ENCODE data around the gene EPS15.

DNA sequence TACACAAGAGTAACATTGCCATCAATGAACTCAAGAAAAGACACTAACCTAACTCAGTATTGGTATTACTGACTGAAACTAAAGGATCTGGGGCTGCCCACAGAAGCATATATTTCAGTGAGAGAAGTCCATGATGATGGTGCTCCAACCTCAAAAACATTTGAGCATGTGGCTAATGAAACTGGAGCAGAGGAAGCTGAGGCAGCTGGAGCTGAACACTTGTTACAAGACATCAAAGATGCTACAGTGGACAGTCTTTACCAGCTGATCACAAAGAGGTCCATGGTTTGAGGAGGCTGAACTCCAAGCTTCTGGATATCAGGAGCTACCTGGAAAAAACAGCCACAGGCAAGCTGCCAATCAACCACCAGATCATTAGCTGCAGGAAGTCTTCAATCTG lies 146.5 kb downstream of the EPS15 start:
- TF ChIP-seq RAD21 (IDR thresholded peaks at IDR 0.05) (no peak), RXRA (IDR thresholded peaks at IDR 0.05) (no peak), TAF1 (conservative IDR thresholded peaks at IDR 0.05) (no peak), HNF4A (conservative IDR thresholded peaks at IDR 0.05) (no peak), MAX (IDR thresholded peaks at IDR 0.05) (no peak), REST (IDR thresholded peaks at IDR 0.05) (no peak), JUND (IDR thresholded peaks at IDR 0.05) (no peak), GABPA (IDR thresholded peaks at IDR 0.05 in 1 of 2, conservative IDR thresholded peaks at IDR 0.05 in 1 of 2) (no peak), SP1 (IDR thresholded peaks at IDR 0.05) (no peak)
- TF ChIP-seq, protein P1, sequence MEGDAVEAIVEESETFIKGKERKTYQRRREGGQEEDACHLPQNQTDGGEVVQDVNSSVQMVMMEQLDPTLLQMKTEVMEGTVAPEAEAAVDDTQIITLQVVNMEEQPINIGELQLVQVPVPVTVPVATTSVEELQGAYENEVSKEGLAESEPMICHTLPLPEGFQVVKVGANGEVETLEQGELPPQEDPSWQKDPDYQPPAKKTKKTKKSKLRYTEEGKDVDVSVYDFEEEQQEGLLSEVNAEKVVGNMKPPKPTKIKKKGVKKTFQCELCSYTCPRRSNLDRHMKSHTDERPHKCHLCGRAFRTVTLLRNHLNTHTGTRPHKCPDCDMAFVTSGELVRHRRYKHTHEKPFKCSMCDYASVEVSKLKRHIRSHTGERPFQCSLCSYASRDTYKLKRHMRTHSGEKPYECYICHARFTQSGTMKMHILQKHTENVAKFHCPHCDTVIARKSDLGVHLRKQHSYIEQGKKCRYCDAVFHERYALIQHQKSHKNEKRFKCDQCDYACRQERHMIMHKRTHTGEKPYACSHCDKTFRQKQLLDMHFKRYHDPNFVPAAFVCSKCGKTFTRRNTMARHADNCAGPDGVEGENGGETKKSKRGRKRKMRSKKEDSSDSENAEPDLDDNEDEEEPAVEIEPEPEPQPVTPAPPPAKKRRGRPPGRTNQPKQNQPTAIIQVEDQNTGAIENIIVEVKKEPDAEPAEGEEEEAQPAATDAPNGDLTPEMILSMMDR (IDR thresholded peaks at IDR 0.05; ENCODE audit: low read depth, low read length, missing input control): no peak

Data from liver (tissue), 3 donors.